Fibroblast of pulmonary artery (primary cell): Measurements from ENCODE around the gene FANCD2OS.

Source experiments
- DNase-seq: peaks from one replicate; pipeline ENCODE4 v3.0.0-alpha.2; 2010; ENCODE audit warnings: low read depth
- H3K4me3 ChIP-seq: replicated peaks from 2 replicates; pipeline ENCODE4 v1.5.1; 2011; ENCODE audit warnings: low read depth, mild to moderate bottlenecking, control low read depth, low read length, moderate library complexity
- CTCF ChIP-seq: IDR thresholded peaks from 2 replicates; pipeline ENCODE4 v1.5.1; 2011; ENCODE audit warnings: mild to moderate bottlenecking, control low read depth, low read length, inconsistent platforms; ENCODE audit errors: missing control alignments

Gene FANCD2OS

GRCh38 chr3:10108091-10108490 lies at the start of gene FANCD2OS:
TSS of gene FANCD2OS (minus strand) at chr3:10108255. CDS start at chr3:10104774, 3,481 bp downstream.
- no peak for DNase-seq

GRCh38 chr3:10157031-10157430 lies 49.0 kb upstream of the FANCD2OS start:
- DNase-seq = no peak
- no peak overlapping the region for H3K4me3 ChIP-seq
- TF ChIP-seq CTCF = no peak

More at GRCh38 chr3:10108091-10108490, at the start of gene FANCD2OS:
- TF ChIP-seq CTCF = no peak
- H3K4me3 ChIP-seq = no peak within 1 kb of the TSS

- DNase-seq = no peak
- TF ChIP-seq CTCF = no peak
- H3K4me3 ChIP-seq = no peak overlapping the region
These were observed 47.6 kb upstream of the FANCD2OS start for GRCh38 chr3:10155658-10156057.

GRCh38 chr3:10155123-10155472 lies 47.0 kb upstream of the FANCD2OS start:
- DNase-seq = no peak
- no peak for TF ChIP-seq CTCF
- H3K4me3 ChIP-seq = no peak overlapping the region

- TF ChIP-seq CTCF = no peak
- H3K4me3 ChIP-seq = no peak overlapping the region
- no peak for DNase-seq
These were observed 46.5 kb upstream of the FANCD2OS start for GRCh38 chr3:10154335-10155122.

- no peak for TF ChIP-seq CTCF
- no peak overlapping the region for H3K4me3 ChIP-seq
- no peak for DNase-seq
These were observed 42.9 kb upstream of the FANCD2OS start for GRCh38 chr3:10150987-10151386.

GRCh38 chr3:10149226-10149625 lies 41.2 kb upstream of the FANCD2OS start:
- no peak for TF ChIP-seq CTCF
- DNase-seq = no peak
- no peak overlapping the region for H3K4me3 ChIP-seq
